CD4-positive, alpha-beta memory T cell (primary cell): ENCODE measurements around the gene KPTN. TPM values are rescaled to one million over a fixed set of nuclear protein-coding genes. Genes with fewer than 3 reads are reported as not detected.

Experiments used
- CTCF ChIA-PET: fragments of 350-600 bp; sonication (Branson Sonifier 250); formaldehyde crosslinking; loops from one replicate; lab custom pipeline; 2021; ENCODE audit warnings: inconsistent platforms; ENCODE audit not compliant: partially characterized antibody; lab: Charles Lee
- POLR2A ChIA-PET: fragments of 350-600 bp; sonication (Branson Sonifier 250); formaldehyde crosslinking; loops from one replicate; lab custom pipeline; 2021; ENCODE audit not compliant: partially characterized antibody; lab: Charles Lee
- DNase-seq, 5 donors: peaks; one replicate each; pipeline versions ENCODE4 v3.0.0 to v3.0.0-alpha.2; 2020 to 2022; ENCODE audit warnings: mixed read lengths in 1 of 5
- H3K27ac ChIP-seq: one replicate; pipeline ENCODE4 v1.7.0; 2013; ENCODE audit warnings: low read depth, low read length
- H3K27me3 ChIP-seq: 2 replicates; pipeline ENCODE4 v1.7.0; 2013; ENCODE audit warnings: mild to moderate bottlenecking, low read length, moderate library complexity; ENCODE audit not compliant: insufficient read depth
- H3K36me3 ChIP-seq: 2 replicates; pipeline ENCODE4 v1.7.0; 2013; ENCODE audit warnings: mild to moderate bottlenecking, low read length, moderate library complexity; ENCODE audit not compliant: insufficient read depth
- H3K4me1 ChIP-seq: 2 replicates; pipeline ENCODE4 v1.7.0; 2013; ENCODE audit warnings: mild to moderate bottlenecking, low read length, moderate library complexity; ENCODE audit not compliant: insufficient read depth
- H3K4me3 ChIP-seq, 2 donors: one replicate each; pipeline ENCODE4 v1.7.0; 2013; ENCODE audit warnings: low read length in 2 of 2, mild to moderate bottlenecking in 1 of 2
- H3K9me3 ChIP-seq, 2 donors: one replicate each; pipeline ENCODE4 v1.7.0; 2013; ENCODE audit warnings: low read length in 2 of 2, control low read depth in 1 of 2; ENCODE audit not compliant: control insufficient read depth in 1 of 2
- H3K27ac Mint-ChIP-seq, 7 donors: one replicate each; pipeline ENCODE4 v1.8.0; 2020 to 2021; ENCODE audit warnings: mixed read lengths in 7 of 7, mild to moderate bottlenecking in 6 of 7, inconsistent platforms in 3 of 7, moderate library complexity in 3 of 7
- H3K27me3 Mint-ChIP-seq, 2 donors: one replicate each; pipeline ENCODE4 v1.8.0; 2020 to 2021; ENCODE audit warnings: mixed read lengths in 2 of 2
- H3K36me3 Mint-ChIP-seq, 2 donors: one replicate each; pipeline ENCODE4 v1.8.0; 2020 to 2021; ENCODE audit warnings: mixed read lengths in 2 of 2, inconsistent platforms in 1 of 2, mild to moderate bottlenecking in 1 of 2
- H3K4me1 Mint-ChIP-seq, 4 donors: one replicate each; pipeline ENCODE4 v1.8.0; 2020 to 2021; ENCODE audit warnings: mixed read lengths in 4 of 4, mild to moderate bottlenecking in 1 of 4
- H3K4me3 Mint-ChIP-seq, 8 donors: one replicate each; pipeline ENCODE4 v1.8.0; 2020 to 2021; ENCODE audit warnings: mixed read lengths in 8 of 8, mild to moderate bottlenecking in 7 of 8, moderate library complexity in 6 of 8, inconsistent platforms in 3 of 8
- H3K9me3 Mint-ChIP-seq, 8 donors: one replicate each; pipeline ENCODE4 v1.8.0; 2020 to 2021; ENCODE audit warnings: mixed read lengths in 8 of 8, mild to moderate bottlenecking in 5 of 8, inconsistent platforms in 3 of 8, moderate library complexity in 1 of 8
- intact Hi-C: fragments of 100-400 bp; cut with micrococcal nuclease; formaldehyde crosslinking; loops from one replicate; pipeline ENCODE4 v1.15.1; 2023
- polyA plus RNA-seq, 2 donors: library from polyadenylated mRNA; unstranded; fragments of 300-500 nt; fragmentation: Illumina TruSeq; gene quantifications; one replicate each; pipeline ENCODE4 v1.2.3, GENCODE V29; 2021
- total RNA-seq, 2 experiments: library from RNA; stranded (reverse); gene quantifications; one replicate each; pipeline ENCODE4 v1.2.3, GENCODE V29; 2021

KPTN gene
- total and polyA plus RNA-seq, 4 experiments from 2014 or later: 4.0 to 10.6 (median 4.6) TPM

- H3K36me3 Mint-ChIP-seq: no peaks in the 10 kb centered on the region
- H3K4me3 ChIP-seq: no peak overlapping the region
- intact Hi-C loops: no loop called here
- ChIA-PET CTCF (no interaction called here), POLR2A (interaction anchor here (0.9 to 1.4 kb wide), 3 partner anchors 10 to 80 kb away, joined by 3 read pairs; no protein-coding TSS in a partner anchor)
- peaks cover 26% of the 10 kb centered on the region for H3K4me1 ChIP-seq
- no peaks in the 10 kb centered on the region for H3K9me3 ChIP-seq
- H3K36me3 ChIP-seq: no peaks in the 10 kb centered on the region
- peaks cover 3 to 5% of the 10 kb centered on the region in 2 donors for H3K27me3 Mint-ChIP-seq
- H3K27me3 ChIP-seq: no peaks in the 10 kb centered on the region
- peaks cover 11 to 38% (median 26%) of the 10 kb centered on the region in 4 donors for H3K4me1 Mint-ChIP-seq
- no peak overlapping the region for H3K27ac ChIP-seq
- no peak for DNase-seq
- no peaks in the 10 kb centered on the region for H3K9me3 Mint-ChIP-seq
- no peak overlapping the region for H3K4me3 Mint-ChIP-seq
- no peak overlapping the region for H3K27ac Mint-ChIP-seq
These were observed 36.8 kb upstream of the KPTN start for GRCh38 chr19:47520839-47521238.

DNA sequence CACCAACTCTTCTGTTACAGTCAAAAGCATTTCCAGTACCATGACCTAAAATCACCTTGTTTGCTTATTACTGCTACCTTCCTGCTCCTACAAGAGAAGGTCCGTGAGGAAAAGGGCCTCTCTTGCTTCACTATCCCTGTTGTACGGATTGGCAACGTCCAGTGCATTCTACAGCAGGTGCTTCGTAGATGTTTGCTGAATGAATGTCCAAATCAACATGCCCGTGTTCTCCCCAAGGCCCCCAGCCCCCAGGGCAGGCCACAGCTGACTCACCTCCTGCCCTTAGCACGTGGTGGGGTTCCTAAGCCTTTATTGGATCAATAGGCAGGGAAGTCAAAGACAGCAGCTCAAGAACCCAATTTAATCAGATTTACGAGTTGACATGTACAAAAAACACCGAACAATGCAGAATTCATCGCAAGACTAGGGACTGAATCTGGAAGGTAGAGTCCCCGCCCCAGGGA, 36.4 kb upstream of the KPTN start:
- ChIA-PET POLR2A (interaction anchor here (0.9 to 1.4 kb wide), 2 partner anchors 19 to 80 kb away, joined by 3 read pairs; no protein-coding TSS in a partner anchor), CTCF (no interaction called here)
- intact Hi-C loops: no loop called here
- no peak overlapping the region for H3K27ac ChIP-seq
- no peaks in the 10 kb centered on the region for H3K36me3 ChIP-seq
- H3K9me3 Mint-ChIP-seq: no peaks in the 10 kb centered on the region
- H3K27ac Mint-ChIP-seq: peak overlapping the region in 1 of 7 donors; percentile 17
- H3K4me3 Mint-ChIP-seq: no peak overlapping the region
- no peaks in the 10 kb centered on the region for H3K36me3 Mint-ChIP-seq
- no peaks in the 10 kb centered on the region for H3K9me3 ChIP-seq
- peaks cover 3 to 5% of the 10 kb centered on the region in 2 donors for H3K27me3 Mint-ChIP-seq
- H3K4me1 ChIP-seq: peaks cover 30% of the 10 kb centered on the region
- H3K4me1 Mint-ChIP-seq: peaks cover 14 to 43% (median 28%) of the 10 kb centered on the region in 4 donors
- DNase-seq: no peak
- H3K27me3 ChIP-seq: no peaks in the 10 kb centered on the region
- H3K4me3 ChIP-seq: no peak overlapping the region

GRCh38 chr19:47518854-47519253, 34.8 kb upstream of the KPTN start:
- Mint-ChIP-seq H3K27ac (peak overlapping the region in 1 of 7 donors; percentile 66), H3K27me3 (peaks cover 3 to 5% of the 10 kb centered on the region in 2 donors), H3K9me3 (peaks cover 0 to 3% (median 0%) of the 10 kb centered on the region in 8 donors), H3K4me1 (peaks cover 23 to 58% (median 38%) of the 10 kb centered on the region in 4 donors), H3K36me3 (peaks cover 0 to 11% of the 10 kb centered on the region in 2 donors), H3K4me3 (peak overlapping the region in 1 of 8 donors; percentile 67)
- intact Hi-C loops: no loop called here
- no peaks in the 10 kb centered on the region for H3K9me3 ChIP-seq
- no peak overlapping the region for H3K27ac ChIP-seq
- H3K36me3 ChIP-seq: no peaks in the 10 kb centered on the region
- POLR2A ChIA-PET: interaction anchor here (0.6 to 4.7 kb wide), 4 partner anchors 19 to 92 kb away, joined by 3 to 50 read pairs (median 4); no protein-coding TSS in a partner anchor
- no peaks in the 10 kb centered on the region for H3K27me3 ChIP-seq
- no peak overlapping the region for H3K4me3 ChIP-seq
- CTCF ChIA-PET: interaction anchor here (0.6 to 1.6 kb wide), 3 partner anchors 10 to 18 kb away, joined by 3 to 4 read pairs (median 3); no protein-coding TSS in a partner anchor
- DNase-seq: no peak
- peaks cover 36% of the 10 kb centered on the region for H3K4me1 ChIP-seq

- Histone ChIP-seq H3K9me3 (no peaks in the 10 kb centered on the region), H3K27me3 (no peaks in the 10 kb centered on the region), H3K4me3 (no peak overlapping the region), H3K36me3 (no peaks in the 10 kb centered on the region), H3K4me1 (peaks cover 43% of the 10 kb centered on the region), H3K27ac (no peak overlapping the region)
- Mint-ChIP-seq H3K4me3 (peak overlapping the region in 1 of 8 donors; percentile 44), H3K9me3 (peaks cover 0 to 5% (median 0%) of the 10 kb centered on the region in 8 donors), H3K4me1 (peaks cover 28 to 65% (median 44%) of the 10 kb centered on the region in 4 donors), H3K36me3 (peaks cover 0 to 13% of the 10 kb centered on the region in 2 donors), H3K27me3 (peaks cover 1 to 3% of the 10 kb centered on the region in 2 donors), H3K27ac (peak overlapping the region in 4 of 7 donors; percentile 43 to 97 (median 70))
- DNase-seq: peak in 2 of 5 donors; percentile 16 to 17
- ChIA-PET CTCF (interaction anchor here (1.4 to 1.6 kb wide), 2 partner anchors 11 to 13 kb away, joined by 3 to 4 read pairs; no protein-coding TSS in a partner anchor), POLR2A (interaction anchor here (0.6 to 4.7 kb wide), 3 partner anchors 18 to 92 kb away, joined by 3 to 50 read pairs (median 4); no protein-coding TSS in a partner anchor)
- intact Hi-C loops: no loop called here
These were observed 34.1 kb upstream of the KPTN start for GRCh38 chr19:47518139-47518538.

- H3K36me3 ChIP-seq: no peaks in the 10 kb centered on the region
- no peaks in the 10 kb centered on the region for H3K9me3 ChIP-seq
- peak within 1 kb of the TSS; percentile 95 to 98 for H3K4me3 ChIP-seq
- peak; percentile 100 for DNase-seq
- Mint-ChIP-seq H3K36me3 (peaks cover 4 to 31% of the 10 kb centered on the region in 2 donors), H3K9me3 (peaks cover 0 to 5% (median 0%) of the 10 kb centered on the region in 8 donors), H3K4me3 (peak within 1 kb of the TSS; percentile 97 to 99 (median 98)), H3K27ac (peak within 1 kb of the TSS; percentile 97 to 99 (median 98)), H3K27me3 (no peaks in the 10 kb centered on the region), H3K4me1 (peaks cover 50 to 87% (median 66%) of the 10 kb centered on the region in 4 donors)
- no peaks in the 10 kb centered on the region for H3K27me3 ChIP-seq
- POLR2A ChIA-PET: interaction anchor here (0.7 to 4.7 kb wide), 23 partner anchors 9 to 420 kb away, joined by 3 to 50 read pairs (median 3); partner anchors contain the start of genes BICRA, KPTN and NOP53
- CTCF ChIA-PET: interaction anchor here (0.6 to 3.3 kb wide), 26 partner anchors 8 to 226 kb away, joined by 3 to 28 read pairs (median 4); partner anchors contain the start of gene KPTN
- intact Hi-C loops: loop anchor here (1.0 to 2.0 kb wide), 7 partner anchors 31 to 384 kb away; partner anchors contain the start of genes KPTN, NOP53 and SAE1
- H3K4me1 ChIP-seq: peaks cover 64% of the 10 kb centered on the region
- peak within 1 kb of the TSS; percentile 97 for H3K27ac ChIP-seq
These were observed 31.0 kb upstream of the KPTN start, which contains the start of gene NAPA for GRCh38 chr19:47514869-47515588. TSS of gene NAPA (minus strand) at chr19:47515063. CDS start at chr19:47514940, 123 bp downstream.

DNA sequence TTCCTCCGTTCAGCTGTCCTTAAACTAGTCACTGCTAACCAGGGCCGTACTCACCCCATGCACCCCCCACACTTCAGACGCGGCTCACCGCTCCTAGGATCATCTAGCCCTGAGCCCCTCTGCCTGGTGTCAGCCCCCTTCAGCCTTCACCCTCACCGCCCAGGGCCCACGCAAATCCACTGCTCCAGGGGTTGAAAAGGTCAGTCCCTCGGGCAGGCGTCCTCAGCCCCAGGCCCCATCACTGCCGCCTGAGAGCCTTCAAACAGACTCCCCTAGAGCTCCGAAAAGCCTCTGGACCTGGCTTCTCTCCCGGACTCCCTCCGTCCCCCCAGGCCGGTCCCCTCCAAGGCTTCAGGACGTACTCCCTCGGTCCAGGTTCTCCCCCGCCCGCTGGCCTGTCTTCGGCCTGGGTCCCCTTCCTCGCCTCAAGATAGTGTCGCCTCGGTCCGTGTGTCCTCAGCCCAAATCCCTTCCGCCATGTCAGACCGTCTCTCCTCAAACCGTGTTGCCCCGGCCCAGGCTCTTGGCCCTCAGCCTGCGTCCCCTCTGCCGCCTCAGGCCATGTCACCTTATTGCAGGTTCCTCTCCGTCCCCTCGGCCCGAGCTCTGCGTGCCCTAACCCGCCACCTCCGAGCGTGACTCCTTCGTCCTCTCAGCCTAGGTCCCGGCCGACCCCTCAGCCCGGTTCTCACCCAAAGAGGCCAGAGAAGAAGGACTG, 30.3 kb upstream of the KPTN start:
- H3K9me3 ChIP-seq: no peaks in the 10 kb centered on the region
- peaks cover 64% of the 10 kb centered on the region for H3K4me1 ChIP-seq
- H3K36me3 Mint-ChIP-seq: peaks cover 4 to 34% of the 10 kb centered on the region in 2 donors
- no peak for DNase-seq
- H3K9me3 Mint-ChIP-seq: peaks cover 0 to 7% (median 0%) of the 10 kb centered on the region in 8 donors
- POLR2A ChIA-PET: interaction anchor here (1.3 to 4.7 kb wide), 4 partner anchors 13 to 96 kb away, joined by 3 to 50 read pairs (median 18); no protein-coding TSS in a partner anchor
- peaks cover 54 to 94% (median 71%) of the 10 kb centered on the region in 4 donors for H3K4me1 Mint-ChIP-seq
- peak overlapping the region; percentile 95 to 98 for H3K4me3 ChIP-seq
- no peaks in the 10 kb centered on the region for H3K36me3 ChIP-seq
- no peaks in the 10 kb centered on the region for H3K27me3 ChIP-seq
- peak overlapping the region; percentile 97 to 99 (median 98) for H3K4me3 Mint-ChIP-seq
- intact Hi-C loops: loop anchor here (2.0 kb wide), 1 partner anchor 384 kb away; the partner anchor contains the start of gene SAE1
- peak overlapping the region; percentile 97 to 99 (median 98) for H3K27ac Mint-ChIP-seq
- H3K27ac ChIP-seq: peak overlapping the region; percentile 97
- CTCF ChIA-PET: interaction anchor here (2.3 to 3.3 kb wide), 3 partner anchors 30 to 97 kb away, joined by 15 to 28 read pairs (median 16); partner anchors contain the start of gene KPTN
- no peaks in the 10 kb centered on the region for H3K27me3 Mint-ChIP-seq
